Endodermal cell (in vitro differentiated cells): ENCODE measurements around the gene RPL5. TPM values are rescaled to one million over a fixed set of nuclear protein-coding genes. Genes with fewer than 3 reads are reported as not detected.

Experiments used
- DNase-seq: peaks from one replicate; pipeline ENCODE4 v3.0.0-alpha.2; 2017
- H3K27ac ChIP-seq: 2 replicates; pipeline ENCODE4 v1.5.1; 2013; ENCODE audit warnings: mild to moderate bottlenecking, low read depth, low read length, moderate library complexity
- H3K27me3 ChIP-seq: 2 replicates; pipeline ENCODE4 v1.6.1; 2013; ENCODE audit warnings: mild to moderate bottlenecking, low read length, moderate library complexity; ENCODE audit not compliant: insufficient read depth, control insufficient read depth, poor library complexity, severe bottlenecking
- H3K36me3 ChIP-seq: 2 replicates; pipeline ENCODE4 v1.7.0; 2013; ENCODE audit warnings: mild to moderate bottlenecking, low read length, moderate library complexity; ENCODE audit not compliant: control insufficient read depth, insufficient read depth
- H3K4me1 ChIP-seq: one replicate; pipeline ENCODE4 v1.7.0; 2013; ENCODE audit warnings: low read length; ENCODE audit not compliant: control insufficient read depth, insufficient read depth
- H3K4me3 ChIP-seq: 2 replicates; pipeline ENCODE4 v1.5.1; 2013; ENCODE audit warnings: mild to moderate bottlenecking, low read length, moderate library complexity
- H3K9ac ChIP-seq: 2 replicates; pipeline ENCODE4 v1.6.1; 2013; ENCODE audit warnings: mild to moderate bottlenecking, low read length, moderate library complexity; ENCODE audit not compliant: poor library complexity, severe bottlenecking; ENCODE audit errors: extremely low read depth
- H3K9me3 ChIP-seq: 2 replicates; pipeline ENCODE4 v1.6.1; 2013; ENCODE audit warnings: mild to moderate bottlenecking, low read length, moderate library complexity; ENCODE audit not compliant: control insufficient read depth
- H3K27ac Mint-ChIP-seq: 2 replicates; pipeline ENCODE4 v1.8.0; 2020; ENCODE audit warnings: mixed read lengths
- H3K27me3 Mint-ChIP-seq: 2 replicates; pipeline ENCODE4 v1.8.0; 2021; ENCODE audit warnings: mild to moderate bottlenecking, mixed read lengths; ENCODE audit not compliant: insufficient read depth
- H3K36me3 Mint-ChIP-seq: 2 replicates; pipeline ENCODE4 v1.8.0; 2020; ENCODE audit warnings: low read depth, mixed read lengths
- H3K4me1 Mint-ChIP-seq: 2 replicates; pipeline ENCODE4 v1.8.0; 2020; ENCODE audit warnings: mixed read lengths
- H3K4me3 Mint-ChIP-seq: 2 replicates; pipeline ENCODE4 v1.8.0; 2020; ENCODE audit warnings: mild to moderate bottlenecking, moderate library complexity, mixed read lengths
- H3K9me3 Mint-ChIP-seq: 2 replicates; pipeline ENCODE4 v1.8.0; 2020; ENCODE audit warnings: mild to moderate bottlenecking, mixed read lengths
- CTCF ChIP-seq: fragments of 200-600 bp; sonication (generic); conservative IDR thresholded peaks from 2 replicates; pipeline ENCODE4 v1.5.0; 2021; ENCODE audit warnings: antibody characterized with exemption, mild to moderate bottlenecking
- WGBS, 2 experiments: methylation state at CpG; one replicate each; pipeline versions ENCODE4 v1.1.5 to v1.1.7; 2013; ENCODE audit warnings: missing lambda C conversion rate in 2 of 2, mixed read lengths in 1 of 2; ENCODE audit not compliant: insufficient coverage in 1 of 2, insufficient read length in 1 of 2; 5-methylcytosine and 5-hydroxymethylcytosine counted together
- total RNA-seq, 2 donors: library from RNA; stranded (reverse); fragmentation: NEBNext Ultra II Directional in 1 of 2; extraction: Animal tissue kit (Norgen Biotek cat#: 25700) in 1 of 2; gene quantifications; 2 replicates in 1 of 2; 3 replicates in 1 of 2; pipeline ENCODE4 v1.2.1, GENCODE V29; 2021

Gene RPL5
- total RNA-seq, 2 donors from 2014 or later: 963 to 1,201 TPM

- Mint-ChIP-seq H3K27ac (no peak overlapping the region), H3K27me3 (no peaks in the 10 kb centered on the region), H3K36me3 (no peaks in the 10 kb centered on the region), H3K9me3 (no peaks in the 10 kb centered on the region), H3K4me3 (no peak overlapping the region), H3K4me1 (no peaks in the 10 kb centered on the region)
- no peak overlapping the region for H3K27ac ChIP-seq
- H3K27me3 ChIP-seq: no peaks in the 10 kb centered on the region
- TF ChIP-seq CTCF: no peak
- no peaks in the 10 kb centered on the region for H3K36me3 ChIP-seq
- no peaks in the 10 kb centered on the region for H3K4me1 ChIP-seq
- no peaks in the 10 kb centered on the region for H3K9me3 ChIP-seq
- WGBS, 2 experiments: 83 to 89% methylated on average over 1 of the region's 1 CpG
- no peak for DNase-seq
- no peak overlapping the region for H3K9ac ChIP-seq
- no peak overlapping the region for H3K4me3 ChIP-seq
Measured at GRCh38 chr1:92817137-92817697, 14.6 kb upstream of the RPL5 start.

GRCh38 chr1:92817986-92818764 lies 13.7 kb upstream of the RPL5 start:
- no peak overlapping the region for H3K4me3 ChIP-seq
- no peaks in the 10 kb centered on the region for H3K4me1 ChIP-seq
- Mint-ChIP-seq H3K27me3 (no peaks in the 10 kb centered on the region), H3K27ac (no peak overlapping the region), H3K4me1 (no peaks in the 10 kb centered on the region), H3K36me3 (no peaks in the 10 kb centered on the region), H3K4me3 (no peak overlapping the region), H3K9me3 (no peaks in the 10 kb centered on the region)
- peak; percentile 80 for TF ChIP-seq CTCF
- 90 to 100% methylated on average over 3 of the region's 3 CpGs for WGBS, 2 experiments
- no peak overlapping the region for H3K9ac ChIP-seq
- peak; percentile 72 for DNase-seq
- no peaks in the 10 kb centered on the region for H3K9me3 ChIP-seq
- no peaks in the 10 kb centered on the region for H3K27me3 ChIP-seq
- H3K36me3 ChIP-seq: no peaks in the 10 kb centered on the region
- no peak overlapping the region for H3K27ac ChIP-seq

GRCh38 chr1:92820024-92820423 lies 11.8 kb upstream of the RPL5 start:
- H3K9me3 ChIP-seq: no peaks in the 10 kb centered on the region
- Mint-ChIP-seq H3K9me3 (no peaks in the 10 kb centered on the region), H3K27ac (no peak overlapping the region), H3K36me3 (no peaks in the 10 kb centered on the region), H3K4me1 (peaks cover 4% of the 10 kb centered on the region), H3K27me3 (no peaks in the 10 kb centered on the region), H3K4me3 (no peak overlapping the region)
- H3K36me3 ChIP-seq: no peaks in the 10 kb centered on the region
- no peak for TF ChIP-seq CTCF
- 79 to 85% methylated on average over 3 of the region's 3 CpGs for WGBS, 2 experiments
- no peak overlapping the region for H3K9ac ChIP-seq
- H3K4me1 ChIP-seq: no peaks in the 10 kb centered on the region
- no peak overlapping the region for H3K4me3 ChIP-seq
- no peak for DNase-seq
- no peak overlapping the region for H3K27ac ChIP-seq
- no peaks in the 10 kb centered on the region for H3K27me3 ChIP-seq
